Endothelial cell of umbilical vein (primary cell): ENCODE results near the gene TBC1D17. TPM values are rescaled to one million over a fixed set of nuclear protein-coding genes. Genes with fewer than 3 reads are reported as not detected.

Experiments
- BruUV-seq: library from RNA; stranded (reverse); fragments of 400-500 nt; replicated peaks from 2 replicates; lab custom pipeline; 2021; lab: Mats Ljungman, UMichigan
- CTCF ChIA-PET: fragments of 300-600, 350-600 bp; sonication (Branson Sonifier 250); formaldehyde crosslinking; loops from one replicate; lab custom pipeline; 2021; ENCODE audit warnings: antibody characterized with exemption, inconsistent platforms; lab: Charles Lee
- POLR2A ChIA-PET: fragments of 300-600, 350-600 bp; sonication (Branson Sonifier 250); formaldehyde crosslinking; loops from one replicate; lab custom pipeline; 2021; ENCODE audit warnings: antibody characterized with exemption, inconsistent platforms; lab: Charles Lee
- DNase-seq: peaks from one replicate; pipeline ENCODE4 v3.0.0-alpha.2; 2011; ENCODE audit warnings: low read depth, low spot score
- FAIRE-seq: peaks from 2 replicates; lab custom pipeline; 2011; peaks lifted over from hg19 to GRCh38; lab: Jason Lieb, UNC
- H2AFZ ChIP-seq: 2 replicates; pipeline ENCODE4 v1.6.0; 2012; ENCODE audit warnings: low read depth, low read length, control low read depth, inconsistent platforms
- H3K27ac ChIP-seq: 2 replicates; pipeline ENCODE4 v1.5.1; 2011; ENCODE audit warnings: low read depth, mild to moderate bottlenecking, control low read depth, low read length, moderate library complexity; ENCODE audit not compliant: insufficient read depth
- H3K27me3 ChIP-seq, 2 experiments: 2 replicates each; pipeline versions ENCODE4 v1.6.0 to v1.6.1; 2011; ENCODE audit warnings: low read length in 2 of 2, mixed read lengths in 1 of 2; ENCODE audit not compliant: control insufficient read depth in 2 of 2, insufficient read depth in 2 of 2
- H3K36me3 ChIP-seq, 2 experiments: 2 replicates in 1 of 2; 3 replicates in 1 of 2; pipeline ENCODE4 v1.5.1; 2011; ENCODE audit warnings: low read length in 2 of 2, mild to moderate bottlenecking in 1 of 2, moderate library complexity in 1 of 2; ENCODE audit not compliant: control insufficient read depth in 2 of 2, insufficient read depth in 2 of 2; ENCODE audit errors: extremely low read depth in 1 of 2
- H3K4me1 ChIP-seq: 3 replicates; pipeline ENCODE4 v1.5.1; 2011; ENCODE audit warnings: mild to moderate bottlenecking, low read length; ENCODE audit not compliant: control insufficient read depth, insufficient read depth; ENCODE audit errors: extremely low read depth
- H3K4me2 ChIP-seq: 2 replicates; pipeline ENCODE4 v1.6.1; 2011; ENCODE audit warnings: low read length, control low read depth, mixed read lengths; ENCODE audit not compliant: insufficient read depth
- H3K4me3 ChIP-seq, 3 experiments: fragments of 200-600 bp in 1 of 3; sonication (generic), shearing (Covaris generic) in 1 of 3; replicated peaks in 1 of 3; 2 replicates each; pipeline ENCODE4 v1.5.1; 2011 to 2016; ENCODE audit warnings: control low read depth in 3 of 3, low read length in 3 of 3, mild to moderate bottlenecking in 2 of 3, inconsistent platforms in 1 of 3, low read depth in 1 of 3, moderate library complexity in 1 of 3; ENCODE audit not compliant: insufficient read depth in 1 of 3
- H3K79me2 ChIP-seq: 2 replicates; pipeline ENCODE4 v1.6.0; 2012; ENCODE audit warnings: low read length, inconsistent platforms; ENCODE audit not compliant: control insufficient read depth, insufficient read depth
- H3K9ac ChIP-seq: replicated peaks from 2 replicates; pipeline ENCODE3; 2011; ENCODE audit warnings: low read length, control low read depth; ENCODE audit not compliant: insufficient read depth; ENCODE audit errors: extremely low read depth
- H3K9me1 ChIP-seq: replicated peaks from 3 replicates; pipeline ENCODE4 v1.6.0; 2011; ENCODE audit warnings: mild to moderate bottlenecking, low read length; ENCODE audit not compliant: control insufficient read depth, insufficient read depth; ENCODE audit errors: extremely low read depth
- H3K9me3 ChIP-seq: replicated peaks from 2 replicates; pipeline ENCODE4 v1.5.1; 2012; ENCODE audit warnings: low read length, inconsistent platforms; ENCODE audit not compliant: control insufficient read depth, insufficient read depth
- H4K20me1 ChIP-seq: replicated peaks from 2 replicates; pipeline ENCODE3; 2011; ENCODE audit warnings: mild to moderate bottlenecking, low read length; ENCODE audit not compliant: control insufficient read depth, insufficient read depth; ENCODE audit errors: extremely low read depth
- CTCF ChIP-seq, 2 donors: IDR thresholded peaks; 1 replicate in 1 of 2; 2 replicates in 1 of 2; pipeline ENCODE4 v1.5.1; 2011; ENCODE audit warnings: low read length in 2 of 2, mild to moderate bottlenecking in 2 of 2, moderate library complexity in 2 of 2, control low read depth in 1 of 2, inconsistent platforms in 1 of 2, low read depth in 1 of 2; ENCODE audit not compliant: insufficient read depth in 1 of 2; ENCODE audit errors: extremely low read depth in 1 of 2
- EZH2 ChIP-seq: IDR thresholded peaks from 2 replicates; pipeline ENCODE4 v1.6.1; 2012; ENCODE audit warnings: borderline replicate concordance, low read depth, mild to moderate bottlenecking, moderate library complexity, low read length, inconsistent platforms; ENCODE audit not compliant: severe bottlenecking
- FOS ChIP-seq: IDR thresholded peaks from 2 replicates; pipeline ENCODE4 v1.6.1; 2011; ENCODE audit warnings: mild to moderate bottlenecking, low read length, moderate library complexity, borderline replicate concordance; ENCODE audit not compliant: insufficient read depth
- GATA2 ChIP-seq: IDR thresholded peaks from 2 replicates; pipeline ENCODE4 v1.7.0; 2011; ENCODE audit warnings: low read depth, mild to moderate bottlenecking, moderate library complexity, mixed read lengths, low read length; ENCODE audit not compliant: insufficient read length, insufficient read depth
- JUN ChIP-seq: IDR thresholded peaks from 2 replicates; pipeline ENCODE4 v1.6.1; 2011; ENCODE audit warnings: borderline replicate concordance, low read depth; ENCODE audit not compliant: insufficient read length, insufficient read depth
- MAX ChIP-seq: IDR thresholded peaks from 2 replicates; pipeline ENCODE4 v1.6.1; 2011; ENCODE audit not compliant: insufficient read depth, insufficient read length
- MYC ChIP-seq: IDR thresholded peaks from one replicate; pipeline ENCODE4 v1.6.1; 2011; ENCODE audit warnings: mild to moderate bottlenecking, low read depth, low read length
- POLR2A ChIP-seq: IDR thresholded peaks from 2 replicates; pipeline ENCODE4 v1.6.1; 2012; ENCODE audit warnings: low read depth, mild to moderate bottlenecking, control low read depth, low read length
- POLR2AphosphoS5 ChIP-seq: IDR thresholded peaks from 2 replicates; pipeline ENCODE4 v1.6.1; 2012; ENCODE audit warnings: low read depth, mild to moderate bottlenecking, control low read depth, low read length, moderate library complexity; ENCODE audit not compliant: insufficient read depth
- dilution Hi-C: fragments of 300-500 bp; cut with MboI; formaldehyde crosslinking; loops from one replicate; pipeline ENCODE4 v1.15.0; 2019; ENCODE audit warnings: low sequenced_read_pairs; ENCODE audit not compliant: extremely low pct_ligation_motif_present
- intact Hi-C: fragments of 100-400 bp; cut with micrococcal nuclease; formaldehyde crosslinking; loops from one replicate; pipeline ENCODE4 v1.10.0; 2022
- polyA plus RNA-seq, 4 experiments: library from polyadenylated mRNA; depleted of rRNA in 3 of 4; stranded (reverse) in 3 of 4; unstranded in 1 of 4; fragments of >200 nt; gene quantifications; 2 replicates each; pipeline versions ENCODE4 v1.2.1 to v1.2.3, GENCODE V29; 2011 to 2012; ENCODE audit warnings: missing spikeins in 1 of 4
- total RNA-seq: library from RNA; stranded (reverse); gene quantifications from 2 replicates; pipeline ENCODE4 v1.2.3, GENCODE V29; 2021

The TBC1D17 gene
- total and polyA plus RNA-seq, 2 donors (not counting 3 experiments of a cell fraction or from before 2014, with no cell fraction given), result 34.2 to 39.3 TPM

- Histone ChIP-seq H3K4me1 (peaks cover 24% of the 10 kb centered on the region), H3K4me3 (peak overlapping the region; percentile 2 to 67 (median 57)), H4K20me1 (no peaks in the 10 kb centered on the region), H3K27me3 (no peaks in the 10 kb centered on the region), H3K9me3 (no peaks in the 10 kb centered on the region), H3K9me1 (no peaks in the 10 kb centered on the region), H3K36me3 (peaks cover 0 to 16% of the 10 kb centered on the region in 2 experiments), H3K9ac (peak overlapping the region; percentile 73), H3K79me2 (peaks cover 25% of the 10 kb centered on the region), H3K4me2 (peak overlapping the region; percentile 40), H3K27ac (peak overlapping the region; percentile 68), H2AFZ (no peak overlapping the region)
- ChIA-PET POLR2A (interaction anchor here (1.2 kb wide), 1 partner anchor 14 kb away, joined by 6 read pairs; no protein-coding TSS in a partner anchor), CTCF (interaction anchor here (1.6 to 1.8 kb wide), 2 partner anchors 18 to 39 kb away, joined by 8 to 15 read pairs; partner anchors contain the start of gene FUZ)
- no TSS peak for BruUV-seq
- peak; percentile 37 for DNase-seq
- dilution Hi-C loops, result no loop called here
- no peak for TF ChIP-seq MYC
- TF ChIP-seq EZH2, result no peak
- TF ChIP-seq MAX, result no peak
- TF ChIP-seq GATA2, result no peak
- TF ChIP-seq POLR2AphosphoS5, result no peak
- no peak for TF ChIP-seq FOS
- no peak for TF ChIP-seq JUN
- TF ChIP-seq POLR2A, result no peak
- no peak for TF ChIP-seq CTCF (IDR thresholded peaks at IDR 0.05; ENCODE audit: extremely low read depth in 1 of 2, insufficient read depth in 1 of 2, low read depth in 1 of 2, low read length in 2 of 2)
- intact Hi-C loops, result no loop called here
- FAIRE-seq, result no peak
These were observed 25.8 kb upstream of the TBC1D17 start for GRCh38 chr19:49851456-49852259.
